Eye (tissue), 1 donor: ENCODE data around the gene CLDN34.

Source experiments
- DNase-seq: peaks from one replicate; pipeline ENCODE4 v3.0.0-alpha.2; 2015

Gene CLDN34

GRCh38 chrX:9983441-9983840, 16.3 kb downstream of the CLDN34 start:
- DNase-seq = no peak

GRCh38 chrX:9983846-9984245, 16.7 kb downstream of the CLDN34 start:
- no peak for DNase-seq

GRCh38 chrX:9988762-9989161, 21.6 kb downstream of the CLDN34 start:
- DNase-seq = no peak

- DNase-seq = no peak
Observed at GRCh38 chrX:9992061-9992460, 24.9 kb downstream of the CLDN34 start.

GRCh38 chrX:9992724-9993123, 25.6 kb downstream of the CLDN34 start:
- DNase-seq = no peak

- peak; percentile 75 for DNase-seq
Observed at GRCh38 chrX:9995855-9996339, 28.7 kb downstream of the CLDN34 start.

- no peak for DNase-seq
Observed at GRCh38 chrX:9997041-9997440, 29.9 kb downstream of the CLDN34 start.

- no peak for DNase-seq
Observed at GRCh38 chrX:9997524-9997923, 30.4 kb downstream of the CLDN34 start.

GRCh38 chrX:10001496-10001895, 34.3 kb downstream of the CLDN34 start:
- no peak for DNase-seq

- DNase-seq = no peak
Observed at GRCh38 chrX:10004832-10005475, 37.8 kb downstream of the CLDN34 start.

GRCh38 chrX:10006086-10006485, 38.9 kb downstream of the CLDN34 start:
- DNase-seq = no peak

- DNase-seq = no peak
Observed at GRCh38 chrX:10006770-10007169, 39.6 kb downstream of the CLDN34 start.

- no peak for DNase-seq
Observed at GRCh38 chrX:10007621-10008020, 40.5 kb downstream of the CLDN34 start.

- DNase-seq = no peak
Observed at GRCh38 chrX:10008483-10009056, 41.4 kb downstream of the CLDN34 start.

- DNase-seq = no peak
Observed at GRCh38 chrX:10009741-10010140, 42.6 kb downstream of the CLDN34 start.

GRCh38 chrX:10010686-10011085, 43.5 kb downstream of the CLDN34 start:
- no peak for DNase-seq

- peak; percentile 52 for DNase-seq
Observed at GRCh38 chrX:10011261-10011931, 44.2 kb downstream of the CLDN34 start.

- no peak for DNase-seq
Observed at GRCh38 chrX:10011991-10012390, 44.8 kb downstream of the CLDN34 start.

GRCh38 chrX:10014462-10015354, 47.5 kb downstream of the CLDN34 start:
- peak; percentile 90 for DNase-seq

- no peak for DNase-seq
Observed at GRCh38 chrX:10015355-10015722, 48.2 kb downstream of the CLDN34 start.

- peak; percentile 67 for DNase-seq
Observed at GRCh38 chrX:10015723-10016518, 48.8 kb downstream of the CLDN34 start.

- peak; percentile 61 for DNase-seq
Observed at GRCh38 chrX:10016519-10017132, 49.5 kb downstream of the CLDN34 start.
